ENCODE measurements around the gene ANKRD36C. TPM values are rescaled to one million over a fixed set of nuclear protein-coding genes. Genes with fewer than 3 reads are reported as not detected.
"Not testable (repeated sequence)": the region's sequence is repeated elsewhere in the genome, so short reads cannot be mapped to it uniquely, and the experiment has no call there.

Gene ANKRD36C
- 10 to 100 TPM; 17.7 to 26.0 (median 18.0) TPM for polyA plus RNA-seq (ENCODE audit: insufficient read length in 3 of 3)
- long read RNA-seq, donor 1: 0 reads
- long read RNA-seq, donor 2: 0 reads
- long read RNA-seq, donor 3: 0 reads
- long read RNA-seq, donor 4: 0 reads
- long read RNA-seq, donor 5: 0 reads
- long read RNA-seq, donor 6: 0 reads
- long read RNA-seq, donor 7, partial matches to known transcripts: 6 of 6 reads
- long read RNA-seq, donor 7, other reads (novel, unspliced or antisense): 0 of 6 reads
- long read RNA-seq, donor 8, partial matches to known transcripts: 5 of 9 reads
- long read RNA-seq, donor 8, other reads (novel, unspliced or antisense): 0 of 9 reads
- long read RNA-seq, donor 9: 0 reads
- long read RNA-seq, donor 10, partial matches to known transcripts: 0 of 1 reads
- long read RNA-seq, donor 10, other reads (novel, unspliced or antisense): 0 of 1 reads
- long read RNA-seq, donor 11: 0 reads
- long read RNA-seq, donor 12, partial matches to known transcripts: 0 of 1 reads
- long read RNA-seq, donor 12, other reads (novel, unspliced or antisense): 0 of 1 reads
- long read RNA-seq, donor 13: 0 reads
- long read RNA-seq, donor 14: 0 reads
- long read RNA-seq, donor 15: 0 reads
- long read RNA-seq, donor 16, partial matches to known transcripts: 10 of 13 reads
- long read RNA-seq, donor 16, other reads (novel, unspliced or antisense): 0 of 13 reads

DNA sequence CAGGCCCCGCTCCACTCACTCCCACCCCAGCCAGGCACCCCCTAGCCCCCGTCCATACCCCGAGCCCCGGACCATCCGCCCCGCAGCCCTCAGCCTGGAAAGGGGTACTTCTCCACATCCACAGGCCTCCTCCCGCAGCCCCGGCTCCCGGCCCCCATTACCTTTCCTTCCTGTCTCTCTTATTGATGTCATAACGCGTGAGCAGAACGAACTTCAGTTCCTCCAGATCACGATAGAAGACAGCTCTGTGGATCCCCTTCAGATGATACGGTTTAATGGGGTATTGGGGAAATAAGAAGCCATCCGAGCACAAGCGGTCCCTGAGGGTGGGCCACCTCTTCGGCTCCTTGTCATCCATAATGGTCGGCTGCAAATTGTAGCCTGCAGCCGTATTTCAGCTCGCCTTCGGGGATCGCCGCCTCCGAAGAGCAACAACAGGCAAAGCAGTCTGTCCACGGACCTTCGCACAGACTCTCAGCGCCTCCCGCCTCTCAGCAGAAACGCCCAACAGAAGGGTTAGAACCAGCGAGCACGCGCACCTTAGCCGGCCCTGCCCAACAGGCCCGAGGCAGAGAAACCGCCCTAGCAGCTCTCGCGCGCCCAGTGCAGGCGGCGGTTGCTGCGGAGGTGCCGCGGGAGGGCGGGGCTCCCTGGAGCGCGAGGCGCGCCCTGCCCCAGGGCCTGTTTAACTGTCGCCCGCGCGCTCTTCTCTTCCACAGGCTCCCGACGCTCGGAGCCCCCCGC lies at the start of gene ANKRD36C:
Gene ANKRD36C, minus strand, starts transcription at position 474 of the 744 bp plus-strand sequence. Its CDS starts 116 bp downstream, at position 358.
- peak in 4 of 11 donors; percentile 20 to 36 (median 32) for DNase-seq (ENCODE audit: extremely low read depth in 1 of 11, low read depth in 9 of 11, low spot score in 4 of 11)

DNA sequence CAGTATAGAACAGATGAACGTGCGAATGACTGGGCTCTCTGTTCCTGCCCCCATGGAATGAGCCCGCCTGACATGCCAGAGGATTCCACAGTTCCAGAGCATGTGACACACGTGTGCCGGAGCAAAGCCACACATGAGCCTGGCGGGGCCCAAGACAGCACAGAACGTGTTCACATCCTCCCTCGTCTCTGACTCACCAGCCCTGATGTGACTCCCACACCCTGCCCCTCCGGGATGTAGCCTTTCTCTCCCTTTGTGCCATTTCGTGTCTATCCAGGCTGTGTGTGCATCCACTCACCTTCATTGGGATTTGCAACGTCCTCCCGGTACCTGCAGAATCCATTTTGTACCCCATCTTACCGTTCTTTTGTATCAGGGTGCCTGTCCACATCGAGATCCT lies 43.9 kb upstream of the ANKRD36C start:
- not testable (repeated sequence) for DNase-seq (ENCODE audit: extremely low read depth in 1 of 11, low read depth in 9 of 11, low spot score in 4 of 11)

DNA sequence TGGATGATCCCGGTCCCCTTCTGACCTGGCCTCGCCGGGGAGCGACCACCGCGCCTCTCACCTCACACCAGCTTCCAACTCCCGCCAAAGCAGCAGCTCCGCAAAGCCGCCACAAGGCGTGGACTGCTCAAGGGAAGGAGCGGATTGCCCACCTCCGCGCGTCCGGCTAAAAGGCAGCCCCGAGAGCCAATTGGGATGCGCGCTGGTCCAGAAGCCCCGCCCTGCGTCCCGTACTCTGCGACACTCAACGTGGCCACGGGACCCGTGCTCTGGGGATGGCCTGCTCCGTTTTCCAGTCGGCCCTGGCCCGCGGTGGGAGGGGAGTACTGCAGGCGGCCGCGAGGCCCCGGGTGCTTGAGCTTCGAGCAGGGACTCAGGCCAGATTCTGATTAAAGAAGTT lies 43.2 kb upstream of the ANKRD36C start, which contains the start of gene GPAT2:
Gene GPAT2, minus strand, starts transcription at position 125 of the 400 bp plus-strand sequence. CDS start 2,557 bp downstream, outside the sequence.
- not testable (repeated sequence) for DNase-seq (ENCODE audit: extremely low read depth in 1 of 11, low read depth in 9 of 11, low spot score in 4 of 11)

DNA sequence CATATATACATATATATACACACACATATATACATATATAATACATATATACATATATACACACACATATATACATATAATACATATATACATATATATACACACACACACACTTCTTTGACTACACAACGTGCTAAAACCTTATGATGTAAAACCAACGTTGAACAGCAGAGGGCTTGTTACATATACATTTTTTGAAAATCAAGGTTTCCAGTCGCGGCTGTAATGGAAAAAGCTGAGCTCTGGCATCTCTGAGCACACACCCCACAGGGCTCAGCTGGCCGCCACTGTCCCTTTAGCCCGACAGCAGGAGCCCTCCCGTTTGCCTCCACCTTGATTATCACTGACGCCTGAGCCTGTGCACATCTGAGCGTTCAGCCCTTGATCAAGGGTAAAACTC lies 42.4 kb upstream of the ANKRD36C start:
- DNase-seq (ENCODE audit: extremely low read depth in 1 of 11, low read depth in 9 of 11, low spot score in 4 of 11): not testable (repeated sequence)

DNA sequence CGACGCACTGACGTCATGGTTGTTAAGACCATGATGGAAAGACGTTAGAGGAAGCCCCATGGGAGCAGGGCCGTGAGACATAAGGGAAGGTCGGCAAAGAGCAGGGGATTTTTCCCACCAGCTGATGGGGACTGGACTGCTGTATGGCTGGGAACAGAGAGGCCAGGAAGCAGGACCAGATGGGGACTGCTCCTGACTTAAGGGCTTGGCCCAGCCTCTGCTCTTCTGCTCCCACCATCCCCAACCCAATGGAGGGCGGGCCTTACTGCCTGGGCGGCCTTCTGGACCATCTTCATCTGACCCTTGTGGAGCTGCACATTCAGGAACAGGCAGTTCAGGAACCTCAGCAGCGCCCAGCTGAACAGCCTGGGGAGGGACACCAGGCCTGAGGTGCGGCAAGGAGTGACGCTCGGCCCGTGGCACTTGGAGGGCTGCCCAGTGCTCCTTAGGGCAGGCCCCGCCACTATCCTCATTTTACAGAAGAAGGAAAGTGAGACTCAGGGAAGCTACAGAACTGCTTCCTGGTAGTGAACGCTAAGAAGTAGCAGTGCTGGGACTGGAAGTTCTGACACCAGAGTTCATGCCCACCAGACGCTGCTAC lies 36.2 kb upstream of the ANKRD36C start:
- DNase-seq (ENCODE audit: extremely low read depth in 1 of 11, low read depth in 9 of 11, low spot score in 4 of 11): not testable (repeated sequence)

DNA sequence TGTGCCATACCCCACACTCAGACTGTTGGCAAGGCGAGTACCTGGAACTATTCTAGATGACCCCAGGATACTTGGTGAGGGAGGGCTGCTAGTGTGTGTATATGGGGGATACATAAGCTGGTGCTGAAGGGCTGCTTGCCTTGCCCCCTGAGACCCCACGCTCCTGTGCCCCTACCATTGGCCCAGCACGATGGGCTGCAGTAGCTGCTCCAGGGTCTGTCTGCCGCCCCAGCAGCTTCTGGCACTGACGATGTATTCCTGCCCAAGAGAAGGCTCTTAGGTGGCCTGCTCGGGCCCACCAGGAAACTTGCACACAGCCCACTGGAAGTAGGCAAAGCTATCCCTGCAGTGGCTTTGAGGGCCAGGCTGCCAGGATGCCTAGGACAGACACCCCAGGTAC lies 34.1 kb upstream of the ANKRD36C start:
- not testable (repeated sequence) for DNase-seq (ENCODE audit: extremely low read depth in 1 of 11, low read depth in 9 of 11, low spot score in 4 of 11)

DNA sequence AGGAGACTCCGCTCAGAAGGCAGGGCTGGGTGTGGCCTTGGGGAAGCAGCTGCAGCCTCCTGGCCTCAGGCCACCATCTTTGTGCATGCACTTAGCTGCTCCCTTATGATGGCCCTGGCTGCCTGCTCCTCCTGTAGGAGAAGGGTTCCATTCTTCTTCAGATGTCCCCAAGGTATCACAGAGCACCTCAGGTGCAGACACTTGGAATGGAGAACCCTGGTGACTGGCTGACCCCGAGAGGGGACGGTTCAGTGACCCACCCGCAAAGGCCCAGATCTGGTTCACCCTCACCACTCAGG lies 33.5 kb upstream of the ANKRD36C start:
- DNase-seq (ENCODE audit: extremely low read depth in 1 of 11, low read depth in 9 of 11, low spot score in 4 of 11): no peak

DNA sequence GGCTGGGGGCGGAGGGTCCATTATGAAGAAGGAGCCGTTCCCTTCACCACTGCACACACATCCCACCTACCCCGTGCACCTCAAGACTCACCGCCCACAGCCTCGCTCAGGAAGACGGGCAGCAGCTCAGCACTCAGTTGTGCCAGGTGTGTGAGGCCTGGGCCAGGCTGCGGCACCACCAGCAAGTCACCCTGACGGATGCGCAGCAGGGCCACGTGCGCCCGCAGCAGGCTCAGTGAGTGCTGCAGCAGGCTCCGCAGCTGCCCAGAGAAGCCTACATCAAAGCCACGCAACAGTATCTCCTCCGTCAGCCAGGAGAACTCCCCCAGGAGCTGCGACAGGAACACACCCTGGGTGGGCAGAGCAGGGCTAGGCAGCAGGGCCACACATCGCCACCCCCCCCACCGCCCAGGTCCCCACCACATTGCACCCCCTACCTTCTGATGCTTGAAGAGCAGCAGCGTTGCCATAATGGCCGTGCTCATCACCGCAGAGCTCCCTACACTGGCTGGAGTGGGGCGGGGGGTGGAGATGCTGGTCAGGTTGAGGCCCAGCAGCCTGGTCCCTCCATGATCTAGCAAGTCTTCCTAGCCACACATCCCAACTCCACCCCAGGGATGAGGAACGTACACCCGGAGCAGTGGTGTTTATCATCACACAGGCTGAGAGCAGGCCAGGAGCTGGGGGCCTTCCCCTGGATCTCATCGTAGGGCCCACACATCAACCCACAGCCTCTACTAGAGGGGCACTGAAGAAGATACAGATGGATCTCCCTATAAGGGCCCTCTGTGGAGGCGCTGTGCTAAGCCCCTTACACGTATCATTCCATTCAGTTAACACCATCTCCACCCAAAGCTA lies 32.9 kb upstream of the ANKRD36C start:
- DNase-seq (ENCODE audit: extremely low read depth in 1 of 11, low read depth in 9 of 11, low spot score in 4 of 11): no peak

DNA sequence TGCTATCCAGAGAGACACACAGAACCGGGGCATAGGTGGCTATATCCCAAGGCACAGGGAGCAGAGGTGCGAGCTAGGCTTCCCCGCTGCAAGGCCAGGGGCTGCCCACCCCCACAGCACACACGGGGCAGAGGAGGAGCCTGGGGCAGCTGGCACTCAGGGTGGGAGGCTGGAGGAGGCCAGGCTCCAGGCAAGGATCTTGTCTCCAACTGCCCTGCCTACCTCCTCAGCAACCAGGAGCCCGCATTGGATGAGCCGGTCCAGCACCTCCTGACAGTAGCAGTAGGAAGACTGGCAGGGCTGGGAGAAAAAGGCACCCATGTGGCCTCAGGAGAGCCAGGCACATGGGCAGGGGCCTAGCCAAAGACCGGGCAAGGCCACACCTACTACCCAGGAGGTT lies 32.1 kb upstream of the ANKRD36C start:
- not testable (repeated sequence) for DNase-seq (ENCODE audit: extremely low read depth in 1 of 11, low read depth in 9 of 11, low spot score in 4 of 11)

DNA sequence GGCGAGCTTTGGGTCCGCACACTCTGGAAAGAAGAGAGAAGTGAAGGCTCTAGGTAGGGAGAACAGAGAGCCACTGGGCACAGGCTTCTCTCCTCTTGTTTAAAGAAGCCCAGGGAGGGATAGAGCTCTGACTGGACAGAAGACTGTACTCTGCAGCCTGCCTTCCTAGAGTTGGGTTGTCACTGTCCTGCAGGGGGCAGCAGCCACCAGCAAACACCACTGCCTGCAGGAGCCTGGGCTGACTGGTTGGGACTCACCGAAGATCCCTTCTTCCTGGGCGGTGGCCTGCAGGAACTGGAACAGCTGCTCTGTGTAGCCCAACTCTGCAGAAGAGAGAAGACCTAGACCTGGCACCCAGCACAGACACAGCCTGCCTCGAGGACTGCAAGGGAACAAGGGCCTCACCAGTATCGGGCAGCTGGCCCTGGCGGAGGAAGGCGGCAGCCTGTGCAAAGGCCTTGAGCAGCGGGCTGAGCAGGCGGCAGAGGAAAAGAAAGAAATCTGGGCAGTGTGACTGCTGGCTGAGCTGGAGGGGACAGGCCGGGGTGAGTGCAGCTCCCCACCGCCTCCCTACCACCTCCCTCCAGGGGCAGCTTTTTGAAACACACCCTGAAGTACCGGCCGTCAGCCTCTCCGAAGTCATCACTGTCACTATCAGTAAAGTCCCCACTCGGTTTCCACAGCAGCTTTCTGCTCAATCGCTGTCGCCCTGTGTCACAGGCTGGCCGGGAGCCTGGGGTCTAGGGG lies 31.2 kb upstream of the ANKRD36C start:
- peak in 10 of 11 donors; percentile 24 to 72 (median 54) for DNase-seq (ENCODE audit: extremely low read depth in 1 of 11, low read depth in 9 of 11, low spot score in 4 of 11)

DNA sequence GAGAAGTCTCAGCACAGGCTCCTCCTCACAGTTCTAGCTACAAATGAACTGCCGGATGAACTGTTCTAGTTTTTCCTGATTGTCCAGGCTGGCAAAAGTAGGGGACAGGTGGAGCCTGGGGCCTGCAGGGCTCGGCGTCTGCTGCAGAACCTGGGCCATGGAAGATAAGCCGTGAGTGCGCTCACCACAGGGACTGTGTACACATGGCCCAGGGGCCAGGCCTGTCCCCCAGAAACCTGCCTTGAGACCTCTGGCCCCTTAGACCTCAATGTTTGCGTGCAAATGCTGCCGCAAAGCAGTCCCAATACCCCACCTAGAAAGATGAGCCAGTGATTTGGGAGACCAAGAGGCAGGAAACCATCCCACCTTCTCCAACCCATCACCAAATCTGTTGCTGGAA lies 30.5 kb upstream of the ANKRD36C start:
- not testable (repeated sequence) for DNase-seq (ENCODE audit: extremely low read depth in 1 of 11, low read depth in 9 of 11, low spot score in 4 of 11)

DNA sequence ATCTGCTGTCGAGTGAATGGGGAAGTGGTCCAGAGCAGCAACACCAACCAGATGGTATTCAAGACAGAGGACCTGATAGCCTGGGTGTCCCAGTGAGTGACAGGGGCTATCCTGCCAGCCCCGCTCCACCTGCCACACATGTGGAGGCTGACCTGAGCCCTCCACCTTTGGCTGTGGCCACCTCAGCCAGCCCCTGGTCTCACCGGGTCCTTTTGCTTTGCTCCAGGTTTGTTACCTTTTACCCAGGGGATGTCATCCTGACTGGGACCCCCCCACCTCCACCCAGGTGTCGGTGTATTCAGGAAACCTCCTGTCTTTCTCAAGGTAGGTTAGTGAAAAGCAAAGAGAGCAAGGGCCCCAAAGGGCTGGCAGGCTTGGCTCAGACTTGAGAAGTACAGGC lies 29.5 kb upstream of the ANKRD36C start:
- DNase-seq (ENCODE audit: extremely low read depth in 1 of 11, low read depth in 9 of 11, low spot score in 4 of 11): not testable (repeated sequence)

DNA sequence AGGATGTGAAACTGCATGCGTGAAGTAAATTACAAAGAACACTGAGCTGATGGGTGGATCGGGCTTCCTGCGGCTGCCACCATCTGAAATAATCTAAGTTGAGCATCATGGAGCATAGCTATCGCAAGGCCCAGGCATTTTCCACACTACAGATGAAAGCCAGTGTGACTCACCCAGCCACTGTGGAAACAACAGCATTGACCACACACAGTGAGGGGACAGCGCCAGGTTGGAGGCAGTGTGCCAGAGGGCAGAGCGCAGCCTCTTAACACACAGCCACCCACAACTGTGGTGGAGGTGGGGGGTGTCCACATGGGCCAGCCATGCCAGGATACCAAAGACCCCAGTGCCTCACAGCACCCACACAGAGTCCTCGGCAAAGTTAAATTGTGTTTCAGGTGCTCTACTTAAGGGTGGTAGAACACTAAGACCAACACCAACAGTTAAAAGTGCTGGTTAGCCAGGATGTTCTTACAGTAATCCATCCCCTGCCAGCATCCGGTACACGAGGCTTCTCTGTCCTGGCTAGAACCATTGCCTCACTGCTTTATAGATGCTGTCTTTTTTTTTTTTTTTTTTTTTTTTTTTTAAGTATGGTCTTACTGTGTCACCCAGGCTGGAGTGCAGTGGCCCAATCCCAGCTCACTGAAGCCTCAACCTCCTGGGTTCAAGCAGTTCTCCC lies 28.4 kb upstream of the ANKRD36C start:
- not testable (repeated sequence) for DNase-seq (ENCODE audit: extremely low read depth in 1 of 11, low read depth in 9 of 11, low spot score in 4 of 11)

DNA sequence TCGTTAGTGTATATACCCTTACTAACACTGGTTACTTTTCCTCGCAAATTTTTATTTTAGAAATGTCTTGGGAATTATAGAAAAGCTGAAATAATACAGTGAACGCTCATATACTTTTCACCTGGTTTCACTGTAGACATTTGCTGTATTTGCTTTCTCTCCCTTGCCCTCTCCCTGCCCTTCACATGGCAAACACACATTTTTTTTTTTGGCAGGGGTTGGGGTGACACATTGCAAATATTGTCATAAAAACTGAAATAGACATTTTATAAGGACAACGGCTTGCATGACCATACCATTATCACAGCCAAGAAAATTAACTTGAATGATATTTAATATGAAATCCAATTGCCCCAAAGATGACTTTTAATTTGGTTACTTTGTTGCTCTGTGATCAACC lies 24.7 kb upstream of the ANKRD36C start:
- DNase-seq (ENCODE audit: extremely low read depth in 1 of 11, low read depth in 9 of 11, low spot score in 4 of 11): not testable (repeated sequence)

DNA sequence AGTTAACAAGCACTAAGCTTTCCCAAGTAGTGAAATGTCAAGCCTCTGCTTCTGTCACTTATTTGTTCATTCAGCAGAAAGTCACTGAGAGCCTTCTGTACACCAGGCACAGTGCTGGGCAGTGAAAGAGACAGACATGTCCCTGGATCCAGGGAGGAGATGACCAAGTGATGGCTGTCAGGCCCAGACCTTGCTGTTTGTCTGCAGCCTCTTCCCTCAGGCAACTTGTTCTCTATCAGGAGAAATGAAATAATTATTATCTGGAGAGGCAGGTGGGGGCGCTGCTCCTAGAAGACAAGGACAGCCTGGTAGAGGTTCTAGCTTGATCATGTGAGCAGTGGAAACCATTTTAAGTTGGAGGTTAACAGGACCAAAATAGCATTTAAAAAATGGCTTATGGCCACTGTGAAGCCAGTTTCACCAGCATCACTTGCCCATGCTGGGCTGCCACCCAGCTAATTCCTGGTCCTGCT lies 21.2 kb upstream of the ANKRD36C start:
- DNase-seq (ENCODE audit: extremely low read depth in 1 of 11, low read depth in 9 of 11, low spot score in 4 of 11): not testable (repeated sequence)

DNA sequence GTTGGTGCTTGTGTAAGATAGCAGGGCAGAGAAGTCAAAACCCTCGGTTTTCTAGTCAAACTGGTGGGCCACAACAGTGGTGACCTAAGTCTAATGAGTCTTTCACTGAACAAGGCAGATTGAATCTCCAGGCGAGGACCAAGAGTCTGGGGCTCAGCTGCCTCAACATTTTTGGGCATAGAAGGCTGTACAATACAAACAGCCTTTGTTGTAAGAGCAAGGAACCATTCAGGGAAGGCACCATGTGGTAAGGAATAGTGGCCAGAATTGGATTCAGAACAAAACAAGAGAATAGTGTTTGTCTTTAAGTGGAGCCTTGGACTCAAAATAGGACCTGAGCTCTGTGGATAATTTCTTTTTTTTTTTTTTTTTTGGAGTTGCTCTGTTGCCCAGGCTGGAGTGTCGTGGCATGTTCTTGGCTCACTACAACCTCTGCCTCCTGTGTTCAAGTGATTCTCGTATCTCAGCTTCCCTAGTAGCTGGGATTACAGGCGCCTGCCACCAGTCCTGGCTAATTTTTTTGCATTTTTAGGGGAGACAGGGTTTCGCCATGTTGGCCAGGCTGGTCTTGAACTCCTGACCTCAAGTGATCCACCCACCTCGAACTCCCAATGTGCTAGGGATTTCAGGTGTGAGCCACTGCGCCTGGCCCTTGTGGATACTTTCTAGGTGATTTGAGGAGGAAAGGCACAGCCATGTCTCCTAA lies 20.6 kb upstream of the ANKRD36C start:
- DNase-seq (ENCODE audit: extremely low read depth in 1 of 11, low read depth in 9 of 11, low spot score in 4 of 11): not testable (repeated sequence)
